SK-N-SH (cell line): ENCODE measurements around the gene TM9SF4. TPM values are rescaled to one million over a fixed set of nuclear protein-coding genes. Genes with fewer than 3 reads are reported as not detected.

Experiments
- CTCF ChIA-PET: fragments of 300-600, 350-600 bp; formaldehyde crosslinking; extraction: SDS; loops from one replicate; lab custom pipeline; 2021; lab: Yijun Ruan, JAX
- POLR2A ChIA-PET: fragments of 350-600 bp; sonication (Branson Sonifier 250); formaldehyde crosslinking; extraction: SDS; loops from one replicate; lab custom pipeline; 2020; ENCODE audit warnings: antibody characterized with exemption, inconsistent platforms; lab: Yijun Ruan, JAX
- DNase-seq: peaks from one replicate; pipeline ENCODE4 v3.0.0; 2012
- H2AFZ ChIP-seq: fragments of 200-600 bp; sonication (generic); 2 replicates; pipeline ENCODE4 v1.8.1; 2016; ENCODE audit warnings: antibody characterized with exemption, mild to moderate bottlenecking, low read depth
- H3F3A ChIP-seq: fragments of 200-600 bp; sonication (generic); replicated peaks from 2 replicates; pipeline ENCODE3; 2016; ENCODE audit warnings: antibody characterized with exemption, mild to moderate bottlenecking; ENCODE audit not compliant: insufficient read depth
- H3K27ac ChIP-seq, 2 experiments: fragments of 200-500 bp in 1 of 2; fragments of 200-600 bp in 1 of 2; sonication (Bioruptor generic) in 1 of 2; sonication (generic), shearing (Covaris generic) in 1 of 2; 2 replicates each; pipeline versions ENCODE4 v1.5.1 to v1.6.1; 2014 to 2016; ENCODE audit warnings: low read depth in 2 of 2, inconsistent platforms in 1 of 2, low read length in 1 of 2, mild to moderate bottlenecking in 1 of 2, mixed read lengths in 1 of 2
- H3K27me3 ChIP-seq: fragments of 200-600 bp; sonication (generic), shearing (Covaris generic); 2 replicates; pipeline ENCODE4 v1.6.1; 2016; ENCODE audit warnings: mixed run types; ENCODE audit not compliant: insufficient read depth
- H3K36me3 ChIP-seq, 2 experiments: fragments of 200-500 bp in 1 of 2; fragments of 200-600 bp in 1 of 2; sonication (Bioruptor generic) in 1 of 2; sonication (generic) in 1 of 2; replicated peaks in 1 of 2; 2 replicates each; pipeline versions ENCODE3 to v1.5.1; 2014 to 2016; ENCODE audit warnings: low read length in 1 of 2, mild to moderate bottlenecking in 1 of 2; ENCODE audit not compliant: insufficient read depth in 2 of 2, control insufficient read depth in 1 of 2
- H3K4me1 ChIP-seq, 2 experiments: fragments of 200-500 bp in 1 of 2; fragments of 200-600 bp in 1 of 2; sonication (Bioruptor generic) in 1 of 2; sonication (generic), shearing (Covaris generic) in 1 of 2; 2 replicates each; pipeline versions ENCODE4 v1.5.1 to v1.6.1; 2014 to 2016; ENCODE audit warnings: low read depth in 1 of 2, low read length in 1 of 2, mixed run types in 1 of 2; ENCODE audit not compliant: insufficient read depth in 2 of 2, control insufficient read depth in 1 of 2
- H3K4me2 ChIP-seq: fragments of 200-600 bp; sonication (generic), shearing (Covaris generic); 2 replicates; pipeline ENCODE4 v1.6.1; 2017; ENCODE audit warnings: mixed run types
- H3K4me3 ChIP-seq, 2 experiments: fragments of 200-500 bp in 1 of 2; fragments of 200-600 bp in 1 of 2; sonication (Bioruptor generic) in 1 of 2; sonication (generic), shearing (Covaris generic) in 1 of 2; 2 replicates each; pipeline versions ENCODE4 v1.5.1 to v1.8.1; 2014 to 2016; ENCODE audit warnings: low read depth in 2 of 2, inconsistent platforms in 1 of 2, low read length in 1 of 2, mild to moderate bottlenecking in 1 of 2, mixed read lengths in 1 of 2, moderate library complexity in 1 of 2
- H3K79me2 ChIP-seq: fragments of 200-600 bp; sonication (generic); 2 replicates; pipeline ENCODE4 v1.8.1; 2017; ENCODE audit warnings: mild to moderate bottlenecking; ENCODE audit not compliant: insufficient read depth
- H3K9ac ChIP-seq: fragments of 200-600 bp; sonication (generic); 2 replicates; pipeline ENCODE4 v1.6.1; 2017; ENCODE audit warnings: mixed run types
- H3K9me2 ChIP-seq: fragments of 200-600 bp; sonication (generic); 2 replicates; pipeline ENCODE4 v1.6.1; 2017; ENCODE audit warnings: mixed run types
- H3K9me3 ChIP-seq: fragments of 200-600 bp; sonication (generic); 2 replicates; pipeline ENCODE4 v1.6.1; 2017; ENCODE audit warnings: mixed run types, mild to moderate bottlenecking, moderate library complexity
- H4K20me1 ChIP-seq: fragments of 200-600 bp; sonication (generic); 2 replicates; pipeline ENCODE4 v1.6.1; 2017; ENCODE audit warnings: mild to moderate bottlenecking, mixed run types; ENCODE audit not compliant: insufficient read depth
- ELF1 ChIP-seq: IDR thresholded peaks from 2 replicates; pipeline ENCODE4 v1.4.0; 2012
- EP300 ChIP-seq, 2 experiments: IDR thresholded peaks; 2 replicates each; pipeline versions ENCODE4 v1.4.0 to v1.6.1; 2012; ENCODE audit warnings: borderline replicate concordance in 1 of 2, low read depth in 1 of 2, low read length in 1 of 2
- EZH2phosphoT487 ChIP-seq: fragments of 200-600 bp; sonication (generic); IDR thresholded peaks from 2 replicates; pipeline ENCODE4 v1.6.1; 2017; ENCODE audit warnings: low read depth, mixed run types, mild to moderate bottlenecking, antibody characterized with exemption, moderate library complexity, borderline replicate concordance
- FOSL2 ChIP-seq: IDR thresholded peaks from 2 replicates; pipeline ENCODE4 v1.4.0; 2012; ENCODE audit warnings: low read depth, mild to moderate bottlenecking, moderate library complexity, borderline replicate concordance
- FOXJ3 ChIP-seq: sonication (generic); formaldehyde crosslinking; IDR thresholded peaks from 2 replicates; pipeline ENCODE4 v1.5.1; 2020; ENCODE audit warnings: mild to moderate bottlenecking, missing genetic modification reagents
- FOXM1 ChIP-seq: IDR thresholded peaks from 2 replicates; pipeline ENCODE4 v1.4.0; 2012; ENCODE audit warnings: low read depth, mild to moderate bottlenecking
- GABPA ChIP-seq: IDR thresholded peaks from 2 replicates; pipeline ENCODE4 v1.4.0; 2012; ENCODE audit warnings: low read depth, mild to moderate bottlenecking
- GATA2 ChIP-seq: sonication (generic); formaldehyde crosslinking; IDR thresholded peaks from 2 replicates; pipeline ENCODE4 v1.5.0; 2020; ENCODE audit warnings: mild to moderate bottlenecking, missing genetic modification reagents
- JUND ChIP-seq: IDR thresholded peaks from 2 replicates; pipeline ENCODE4 v1.4.0; 2012
- MEF2A ChIP-seq: IDR thresholded peaks from 2 replicates; pipeline ENCODE4 v1.4.0; 2012; ENCODE audit warnings: low read depth, borderline replicate concordance
- MXI1 ChIP-seq: IDR thresholded peaks from 2 replicates; pipeline ENCODE4 v1.6.1; 2012; ENCODE audit warnings: mild to moderate bottlenecking, low read depth, low read length, improper control_type of control experiment
- NFIC ChIP-seq: IDR thresholded peaks from 2 replicates; pipeline ENCODE4 v1.4.0; 2012; ENCODE audit warnings: borderline replicate concordance
- POLR2AphosphoS5 ChIP-seq: IDR thresholded peaks from 2 replicates; pipeline ENCODE4 v1.6.1; 2012; ENCODE audit warnings: low read depth, low read length
- RFX5 ChIP-seq: IDR thresholded peaks from 2 replicates; pipeline ENCODE4 v1.6.1; 2012; ENCODE audit warnings: mild to moderate bottlenecking, improper control_type of control experiment, low read length
- SIN3A ChIP-seq: IDR thresholded peaks from 2 replicates; pipeline ENCODE4 v1.6.1; 2012; ENCODE audit warnings: low read depth, mild to moderate bottlenecking, low read length, moderate library complexity, borderline replicate concordance
- TAF1 ChIP-seq: IDR thresholded peaks from 2 replicates; pipeline ENCODE4 v1.6.1; 2012; ENCODE audit warnings: low read depth, mild to moderate bottlenecking, low read length, moderate library complexity, borderline replicate concordance
- WGBS: methylation state at CpG from one replicate; pipeline ENCODE4 v1.1.6; 2017; ENCODE audit warnings: low lambda C conversion rate; 5-methylcytosine and 5-hydroxymethylcytosine counted together
- polyA plus RNA-seq, 3 experiments: library from polyadenylated mRNA; depleted of rRNA; stranded (reverse); fragments of >200 nt; gene quantifications; 2 replicates each; pipeline ENCODE4 v1.2.3, GENCODE V29; 2012
- TF ChIP-seq, protein P1 (sequence below): IDR thresholded peaks from 2 replicates; pipeline ENCODE4 v1.4.0; 2012; ENCODE audit warnings: low read depth, borderline replicate concordance
- TF ChIP-seq, protein P2 (sequence below): IDR thresholded peaks from 2 replicates; pipeline ENCODE4 v1.4.0; 2012; ENCODE audit warnings: low read depth
- TF ChIP-seq, protein P3 (sequence below): fragments of 200-600 bp; sonication (generic); IDR thresholded peaks from 2 replicates; pipeline ENCODE4 v1.6.1; 2017; ENCODE audit warnings: antibody characterized with exemption, mild to moderate bottlenecking, moderate library complexity
- TF ChIP-seq, protein P4 (sequence below): IDR thresholded peaks from 2 replicates; pipeline ENCODE4; 2012

The TM9SF4 gene
- polyA plus RNA-seq, 1 of the 3 experiments (the other 2 are of a cell fraction), result 61.0 TPM

DNA sequence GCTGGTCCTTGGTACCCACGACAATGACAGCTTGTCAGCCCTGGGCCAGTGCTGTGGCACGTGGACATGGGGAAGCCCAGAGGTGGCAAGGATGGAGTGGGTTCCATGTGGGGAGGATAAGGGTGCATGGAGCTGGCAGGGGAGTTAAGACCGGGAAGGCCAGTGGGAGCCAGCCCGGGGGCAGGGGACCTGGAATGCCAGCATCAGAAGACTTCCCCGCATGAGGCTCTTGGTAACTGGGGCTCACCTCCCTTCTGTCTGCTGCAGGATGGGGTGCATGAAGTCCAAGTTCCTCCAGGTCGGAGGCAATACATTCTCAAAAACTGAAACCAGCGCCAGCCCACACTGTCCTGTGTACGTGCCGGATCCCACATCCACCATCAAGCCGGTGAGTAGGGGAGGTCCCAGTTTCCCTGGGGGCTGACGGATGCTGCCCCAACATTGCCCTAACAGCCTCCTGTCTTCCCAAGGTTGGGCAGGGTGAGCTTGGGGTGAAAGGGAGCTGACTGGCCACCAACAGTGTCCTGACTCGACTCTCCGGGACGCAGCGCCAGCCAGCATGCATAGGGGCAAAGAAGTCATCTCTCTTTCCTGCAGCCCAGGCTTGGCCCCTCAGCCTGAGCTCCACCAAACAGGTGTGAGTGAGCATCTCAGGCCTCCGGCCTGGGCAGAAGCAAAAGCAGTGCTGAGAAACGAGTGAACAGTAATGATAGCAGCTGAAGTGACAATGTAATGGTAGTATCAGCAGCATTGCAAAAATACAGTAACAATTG, 37.9 kb upstream of the TM9SF4 start:
- Histone ChIP-seq H2AFZ (0 out of 2 replicates have a peak overlapping the region, but pooled peaks have one; percentile 50), H3K4me3 (no peak overlapping the region), H3K36me3 (no peaks in the 10 kb centered on the region), H3K27ac (no peak overlapping the region), H3K4me1 (no peaks in the 10 kb centered on the region; a peak in 1 of 4 replicates), H3K9me2 (no peaks in the 10 kb centered on the region), H3K9ac (no peak overlapping the region), H3K4me2 (no peak overlapping the region), H4K20me1 (no peaks in the 10 kb centered on the region), H3K9me3 (no peaks in the 10 kb centered on the region), H3F3A (peaks cover 4% of the 10 kb centered on the region), H3K27me3 (no peaks in the 10 kb centered on the region; the same call in none of the 2 replicates), H3K79me2 (no peaks in the 10 kb centered on the region)
- 72% methylated on average over 11 of the region's 17 CpGs for WGBS
- DNase-seq, result no peak
- CTCF ChIA-PET, result interaction anchor here (0.7 to 1.1 kb wide), 2 partner anchors 15 to 20 kb away, joined by 3 read pairs; no protein-coding TSS in a partner anchor
- POLR2A ChIA-PET, result no interaction called here
- TF ChIP-seq JUND (no peak), FOSL2 (no peak), MEF2A (no peak), NFIC (no peak), EZH2phosphoT487 (no peak), FOXJ3 (no peak), FOXM1 (no peak), EP300 (IDR thresholded peaks at IDR 0.05; ENCODE audit: borderline replicate concordance in 1 of 2, low read depth in 1 of 2, low read length in 1 of 2) (no peak), ELF1 (no peak), GABPA (no peak), MXI1 (no peak)

DNA sequence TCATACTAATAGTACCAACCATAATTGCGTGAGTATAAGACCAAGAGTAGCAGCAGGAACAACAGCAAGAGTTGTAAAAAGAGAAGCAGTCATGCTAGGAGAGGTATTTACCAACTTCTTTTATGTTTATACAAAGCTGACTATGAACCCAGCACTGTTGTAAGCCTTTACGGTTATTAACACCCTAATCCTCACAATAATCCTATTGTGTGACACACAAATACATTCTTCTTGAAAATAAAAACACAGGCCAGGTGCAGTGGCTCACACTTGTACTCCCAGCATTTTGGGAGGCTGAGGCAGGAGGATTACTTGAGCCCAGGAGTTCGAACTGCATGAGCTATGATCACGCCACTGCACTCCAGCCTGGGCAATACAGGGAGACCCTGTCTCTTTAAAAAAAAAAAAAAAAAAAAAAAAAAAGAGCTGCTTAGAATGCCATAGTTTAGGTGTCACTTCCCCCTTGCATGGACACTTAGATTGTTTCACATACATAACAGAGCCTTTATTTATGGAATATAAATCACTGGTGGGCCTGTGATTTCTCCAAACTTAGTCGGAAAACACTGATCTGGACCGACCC, 37.3 kb upstream of the TM9SF4 start:
- H3K36me3 ChIP-seq, result no peaks in the 10 kb centered on the region
- H3K27me3 ChIP-seq, result no peaks in the 10 kb centered on the region; the same call in none of the 2 replicates
- no peak for DNase-seq
- TF ChIP-seq, protein P1, sequence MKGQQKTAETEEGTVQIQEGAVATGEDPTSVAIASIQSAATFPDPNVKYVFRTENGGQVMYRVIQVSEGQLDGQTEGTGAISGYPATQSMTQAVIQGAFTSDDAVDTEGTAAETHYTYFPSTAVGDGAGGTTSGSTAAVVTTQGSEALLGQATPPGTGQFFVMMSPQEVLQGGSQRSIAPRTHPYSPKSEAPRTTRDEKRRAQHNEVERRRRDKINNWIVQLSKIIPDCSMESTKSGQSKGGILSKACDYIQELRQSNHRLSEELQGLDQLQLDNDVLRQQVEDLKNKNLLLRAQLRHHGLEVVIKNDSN, result no peak
- TF ChIP-seq FOSL2 (no peak), TAF1 (no peak), MEF2A (no peak), MXI1 (no peak), EP300 (IDR thresholded peaks at IDR 0.05; ENCODE audit: borderline replicate concordance in 1 of 2, low read depth in 1 of 2, low read length in 1 of 2) (no peak), SIN3A (no peak), RFX5 (no peak), FOXM1 (no peak), NFIC (no peak), GATA2 (CRISPR knock-in tag) (no peak), JUND (no peak), POLR2AphosphoS5 (no peak)
- TF ChIP-seq, protein P2, sequence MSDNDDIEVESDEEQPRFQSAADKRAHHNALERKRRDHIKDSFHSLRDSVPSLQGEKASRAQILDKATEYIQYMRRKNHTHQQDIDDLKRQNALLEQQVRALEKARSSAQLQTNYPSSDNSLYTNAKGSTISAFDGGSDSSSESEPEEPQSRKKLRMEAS, result no peak
- TF ChIP-seq, protein P3, sequence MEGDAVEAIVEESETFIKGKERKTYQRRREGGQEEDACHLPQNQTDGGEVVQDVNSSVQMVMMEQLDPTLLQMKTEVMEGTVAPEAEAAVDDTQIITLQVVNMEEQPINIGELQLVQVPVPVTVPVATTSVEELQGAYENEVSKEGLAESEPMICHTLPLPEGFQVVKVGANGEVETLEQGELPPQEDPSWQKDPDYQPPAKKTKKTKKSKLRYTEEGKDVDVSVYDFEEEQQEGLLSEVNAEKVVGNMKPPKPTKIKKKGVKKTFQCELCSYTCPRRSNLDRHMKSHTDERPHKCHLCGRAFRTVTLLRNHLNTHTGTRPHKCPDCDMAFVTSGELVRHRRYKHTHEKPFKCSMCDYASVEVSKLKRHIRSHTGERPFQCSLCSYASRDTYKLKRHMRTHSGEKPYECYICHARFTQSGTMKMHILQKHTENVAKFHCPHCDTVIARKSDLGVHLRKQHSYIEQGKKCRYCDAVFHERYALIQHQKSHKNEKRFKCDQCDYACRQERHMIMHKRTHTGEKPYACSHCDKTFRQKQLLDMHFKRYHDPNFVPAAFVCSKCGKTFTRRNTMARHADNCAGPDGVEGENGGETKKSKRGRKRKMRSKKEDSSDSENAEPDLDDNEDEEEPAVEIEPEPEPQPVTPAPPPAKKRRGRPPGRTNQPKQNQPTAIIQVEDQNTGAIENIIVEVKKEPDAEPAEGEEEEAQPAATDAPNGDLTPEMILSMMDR, result no peak
- TF ChIP-seq, protein P4, sequence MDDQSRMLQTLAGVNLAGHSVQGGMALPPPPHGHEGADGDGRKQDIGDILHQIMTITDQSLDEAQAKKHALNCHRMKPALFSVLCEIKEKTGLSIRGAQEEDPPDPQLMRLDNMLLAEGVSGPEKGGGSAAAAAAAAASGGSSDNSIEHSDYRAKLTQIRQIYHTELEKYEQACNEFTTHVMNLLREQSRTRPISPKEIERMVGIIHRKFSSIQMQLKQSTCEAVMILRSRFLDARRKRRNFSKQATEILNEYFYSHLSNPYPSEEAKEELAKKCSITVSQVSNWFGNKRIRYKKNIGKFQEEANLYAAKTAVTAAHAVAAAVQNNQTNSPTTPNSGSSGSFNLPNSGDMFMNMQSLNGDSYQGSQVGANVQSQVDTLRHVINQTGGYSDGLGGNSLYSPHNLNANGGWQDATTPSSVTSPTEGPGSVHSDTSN, result no peak
- H2AFZ ChIP-seq, result 0 out of 2 replicates have a peak overlapping the region, but pooled peaks have one; percentile 52
- no peaks in the 10 kb centered on the region; a peak in 1 of 4 replicates for H3K4me1 ChIP-seq
- no peak overlapping the region for H3K9ac ChIP-seq
- CTCF ChIA-PET, result interaction anchor here (0.7 to 1.1 kb wide), 2 partner anchors 15 to 19 kb away, joined by 3 read pairs; no protein-coding TSS in a partner anchor
- H3K27ac ChIP-seq, result no peak overlapping the region
- POLR2A ChIA-PET, result no interaction called here
- H3K9me3 ChIP-seq, result no peaks in the 10 kb centered on the region
- H4K20me1 ChIP-seq, result no peaks in the 10 kb centered on the region
- H3K9me2 ChIP-seq, result no peaks in the 10 kb centered on the region
- peaks cover 4% of the 10 kb centered on the region for H3F3A ChIP-seq
- H3K79me2 ChIP-seq, result no peaks in the 10 kb centered on the region
- H3K4me2 ChIP-seq, result no peak overlapping the region
- WGBS, result 77% methylated on average over 6 of the region's 6 CpGs
- H3K4me3 ChIP-seq, result no peak overlapping the region
